ENCODE results near the gene MGRN1.

MGRN1 gene

DNA sequence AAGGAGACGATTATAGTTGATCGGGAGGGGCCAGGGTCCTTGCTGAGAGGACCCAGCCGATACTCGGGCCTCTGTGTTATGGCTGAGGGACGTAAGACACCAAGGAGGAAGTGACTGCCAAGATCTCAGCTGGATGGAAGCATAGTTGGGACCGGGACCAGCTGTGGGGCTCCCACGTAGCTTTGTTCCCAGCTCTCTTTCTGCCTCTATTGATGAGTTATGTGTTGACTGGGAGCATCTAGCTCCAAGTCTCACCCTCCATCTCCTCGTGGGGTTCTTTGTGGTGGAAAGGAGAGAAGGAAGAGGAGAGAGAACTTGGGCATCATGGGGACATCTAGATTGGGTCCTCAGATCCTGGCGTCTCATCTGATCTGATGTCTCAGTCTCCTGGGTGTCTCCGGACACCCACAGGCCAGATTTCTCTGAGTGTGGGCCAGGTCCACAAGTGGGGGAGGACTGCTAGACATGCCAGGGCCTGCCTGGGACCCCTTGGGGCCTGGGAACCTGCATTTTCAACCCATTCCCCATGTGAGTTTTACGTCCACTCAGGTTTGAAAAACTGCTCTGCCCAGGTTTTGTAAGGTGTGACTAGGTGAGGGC lies 1.0 kb downstream of the MGRN1 start:
- no peak for DNase-seq

DNA sequence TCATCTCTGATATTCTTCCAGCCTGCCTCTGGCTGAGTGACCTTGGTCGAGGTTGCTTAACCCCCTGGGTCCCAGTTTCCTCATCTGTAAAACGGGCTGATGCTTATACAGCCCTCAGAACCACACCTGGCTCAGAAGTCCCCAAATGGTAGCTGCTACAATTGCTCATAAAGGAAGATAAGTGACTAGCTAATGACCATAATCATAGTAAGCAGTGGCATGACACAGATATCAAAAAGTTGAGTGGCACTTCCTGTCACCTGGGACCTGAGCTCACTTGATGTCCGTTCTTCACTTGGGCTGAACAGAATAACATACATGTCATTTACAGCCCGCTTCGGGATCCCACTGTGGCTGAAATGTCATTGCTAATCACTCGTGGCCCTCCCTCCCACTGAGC lies 1.8 kb downstream of the MGRN1 start:
- no peak for DNase-seq

GRCh38 chr16:4628283-4628682 lies 3.7 kb downstream of the MGRN1 start:
- no peak for DNase-seq

DNA sequence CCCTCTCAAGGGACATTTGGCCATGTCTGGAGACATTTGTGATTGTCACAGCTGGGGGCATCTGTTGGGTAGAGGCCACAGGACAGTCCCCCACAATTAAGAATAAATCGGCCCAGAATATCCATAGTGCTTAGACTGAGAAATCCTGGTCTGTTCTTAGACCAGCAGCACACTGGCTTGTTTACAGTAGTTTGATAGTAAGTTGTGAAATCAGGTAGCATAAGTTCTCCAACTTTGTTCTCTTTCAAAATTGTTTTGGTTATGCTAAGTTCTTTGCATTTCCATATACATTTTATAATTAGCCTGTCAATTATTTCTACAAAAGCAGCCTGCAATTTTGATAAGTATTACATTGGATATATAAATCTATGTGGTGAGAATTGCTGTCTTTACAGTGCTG lies 6.8 kb downstream of the MGRN1 start:
- DNase-seq: no peak

DNA sequence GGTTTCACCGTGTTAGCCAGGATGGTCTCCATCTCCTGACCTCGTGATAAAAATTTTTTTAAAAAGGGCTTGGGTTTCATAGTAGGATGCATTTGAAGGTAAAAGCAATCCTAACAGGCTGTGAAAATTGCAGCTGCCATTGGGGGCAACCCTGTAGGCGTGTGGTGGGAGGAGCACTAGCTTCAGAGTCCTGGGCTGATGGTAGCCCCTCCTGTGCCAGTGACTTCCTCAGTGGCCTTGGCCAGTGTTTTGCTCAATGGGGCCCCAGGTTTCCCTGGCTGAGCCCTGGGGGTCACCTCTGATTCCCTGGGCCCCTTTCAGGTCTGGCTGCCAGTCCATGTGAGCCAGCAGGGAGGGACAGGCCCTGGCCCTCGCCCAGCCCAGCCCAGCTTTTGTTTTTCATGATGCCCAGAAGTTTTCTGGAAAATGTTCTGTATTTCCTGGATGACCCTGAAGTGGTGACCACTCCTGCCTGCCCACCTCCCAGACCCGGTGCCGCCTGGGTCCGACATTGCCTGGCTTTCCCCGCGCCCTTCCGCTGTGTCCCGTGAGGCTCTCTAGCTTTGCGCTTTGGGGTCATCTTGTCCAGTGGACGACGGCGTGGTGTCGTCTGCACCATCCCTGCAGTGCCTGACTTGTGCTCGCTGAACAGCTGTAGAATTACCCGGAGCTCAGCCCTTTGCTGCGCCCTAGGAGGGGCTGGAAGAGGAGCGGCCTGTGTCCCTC lies 9.4 kb downstream of the MGRN1 start:
- no peak for DNase-seq

GRCh38 chr16:4634768-4635167 lies 10.1 kb downstream of the MGRN1 start:
- DNase-seq: no peak

GRCh38 chr16:4636196-4636595 lies 11.6 kb downstream of the MGRN1 start:
- no peak for DNase-seq

- no peak for DNase-seq
These were observed 13.0 kb downstream of the MGRN1 start for GRCh38 chr16:4637501-4638166.

DNA sequence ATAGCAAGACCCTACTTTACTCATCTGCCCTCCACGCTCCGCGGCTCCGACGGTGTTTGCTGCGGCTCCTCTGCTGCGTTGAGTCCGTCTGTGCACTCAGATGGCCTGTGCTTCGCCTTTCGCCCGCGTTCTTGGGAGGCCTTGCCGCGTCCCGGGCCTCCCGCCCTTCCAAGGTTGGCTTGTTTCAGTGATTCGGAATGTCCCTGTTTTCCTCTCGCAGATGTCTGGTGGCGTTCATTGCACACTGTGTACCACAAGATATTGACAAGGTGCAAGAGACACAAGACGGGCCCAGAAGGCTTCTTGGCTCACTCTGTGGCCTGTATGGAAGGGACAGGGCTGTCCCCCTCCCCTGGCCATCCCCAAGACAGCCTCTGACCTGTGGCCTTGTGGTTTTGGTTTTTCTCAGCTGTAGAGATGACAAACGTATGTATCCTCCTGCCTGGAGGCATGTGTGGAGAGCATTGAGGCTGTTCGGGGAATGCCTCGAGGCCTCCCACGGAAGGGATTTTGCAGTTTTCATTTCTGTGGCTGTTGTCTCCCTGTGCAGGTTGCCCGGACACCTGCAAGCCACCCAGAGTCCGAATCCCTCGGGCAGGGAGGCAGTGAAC lies 15.4 kb downstream of the MGRN1 start:
- DNase-seq: no peak

GRCh38 chr16:4640572-4641305 lies 16.1 kb downstream of the MGRN1 start:
- no peak for DNase-seq

DNA sequence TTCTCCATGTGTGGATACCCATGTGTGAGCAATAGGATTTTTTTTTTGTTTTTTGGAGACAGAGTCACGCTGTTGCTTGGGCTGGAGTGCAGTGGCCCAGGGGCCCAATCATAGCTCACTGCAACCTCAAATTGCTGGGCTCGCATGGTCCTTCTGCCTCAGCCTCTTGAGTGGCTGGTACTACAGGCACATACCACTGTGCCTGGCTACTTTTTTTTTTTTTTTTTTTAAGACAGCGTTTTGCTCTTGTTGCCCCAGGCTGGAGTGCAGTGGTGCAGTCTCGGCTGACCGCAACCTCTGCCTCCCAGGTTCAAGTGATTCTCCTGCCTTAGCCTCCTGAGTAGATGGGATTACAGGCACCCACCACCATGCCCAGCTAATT lies 16.7 kb downstream of the MGRN1 start:
- DNase-seq: no peak

DNA sequence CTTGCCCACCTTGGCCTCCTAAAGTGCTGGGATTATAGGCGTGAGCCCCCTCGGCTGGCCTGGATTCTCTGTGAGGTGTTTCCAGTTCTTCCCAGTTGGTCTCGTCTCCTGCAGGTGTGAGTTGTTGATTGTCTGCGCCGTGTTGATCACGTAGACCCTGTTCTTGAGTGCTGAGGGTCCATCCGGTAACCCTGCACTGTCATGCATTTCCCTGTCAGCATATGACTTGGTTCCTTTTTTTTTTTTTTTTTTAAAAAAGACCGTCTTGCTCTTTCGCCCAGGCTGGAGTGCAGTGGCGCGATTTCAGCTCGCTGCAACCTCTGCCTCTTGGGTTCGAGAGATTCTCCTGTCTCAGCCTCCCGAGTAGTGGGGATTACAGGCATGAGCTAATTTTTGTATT lies 17.3 kb downstream of the MGRN1 start:
- no peak for DNase-seq

DNA sequence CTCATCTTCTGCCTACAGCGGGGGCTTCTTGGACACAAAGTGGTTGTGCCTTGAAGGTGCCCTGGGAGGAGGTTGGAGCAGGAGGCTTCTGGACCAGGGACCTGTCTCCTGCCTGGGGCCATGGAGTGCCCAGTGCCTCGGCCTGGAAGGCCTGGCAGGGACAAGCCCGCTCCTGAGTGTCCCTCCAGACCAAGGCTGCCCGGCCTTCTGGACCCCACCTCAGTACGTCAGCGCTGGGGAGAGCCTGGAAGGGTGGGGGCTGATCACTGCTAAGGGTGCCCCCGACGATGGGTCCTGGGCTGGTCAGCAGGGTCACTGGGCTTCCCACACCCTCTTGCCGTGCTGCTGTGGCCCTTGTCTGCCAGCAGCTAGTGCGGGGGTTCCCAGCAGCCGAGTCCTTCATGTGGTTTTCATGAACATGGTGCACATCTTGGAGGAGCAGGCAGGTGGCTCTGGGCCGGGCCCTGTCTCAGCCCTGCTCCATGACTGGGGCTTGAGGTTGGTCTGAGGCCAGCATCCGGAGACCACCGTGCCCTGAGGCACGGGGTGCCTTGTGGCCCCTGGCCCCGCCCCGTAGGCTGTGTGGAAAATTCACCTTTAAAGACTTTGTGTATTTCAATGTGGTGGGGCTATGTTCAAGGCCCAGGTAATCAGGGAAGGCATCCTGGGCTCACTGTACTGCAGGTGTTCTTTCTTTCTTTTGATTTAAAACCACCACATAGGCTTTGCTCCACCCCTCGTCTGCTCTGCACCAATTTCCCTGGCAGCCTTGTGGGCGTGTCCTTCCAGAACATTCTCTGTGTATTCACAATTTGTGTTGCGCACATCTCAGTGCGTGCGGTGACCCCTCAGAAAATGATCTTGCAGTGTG lies 22.4 kb downstream of the MGRN1 start:
- DNase-seq: no peak

DNA sequence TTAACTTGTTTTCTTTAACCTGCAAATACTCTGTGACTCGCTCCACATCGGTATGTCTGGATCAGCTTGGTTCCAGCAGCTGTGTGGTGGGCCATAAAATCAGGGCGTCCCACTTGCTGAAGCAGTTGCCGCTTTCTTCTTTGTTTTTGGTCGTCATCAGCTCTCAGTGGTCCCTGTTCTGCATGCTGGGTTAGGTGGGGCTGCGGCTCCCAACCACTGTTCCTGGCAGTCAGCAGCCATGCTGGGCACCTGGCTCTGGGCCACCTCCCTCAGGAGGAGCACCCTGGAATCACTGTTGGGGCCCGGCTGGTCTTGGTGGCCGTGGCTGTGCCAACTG lies 23.0 kb downstream of the MGRN1 start:
- no peak for DNase-seq

- no peak for DNase-seq
These were observed 24.3 kb downstream of the MGRN1 start for GRCh38 chr16:4648917-4649316.

GRCh38 chr16:4649744-4650442 lies 25.3 kb downstream of the MGRN1 start:
- no peak for DNase-seq

- peak; percentile 79 for DNase-seq
These were observed 25.9 kb downstream of the MGRN1 start for GRCh38 chr16:4650443-4651074.

DNA sequence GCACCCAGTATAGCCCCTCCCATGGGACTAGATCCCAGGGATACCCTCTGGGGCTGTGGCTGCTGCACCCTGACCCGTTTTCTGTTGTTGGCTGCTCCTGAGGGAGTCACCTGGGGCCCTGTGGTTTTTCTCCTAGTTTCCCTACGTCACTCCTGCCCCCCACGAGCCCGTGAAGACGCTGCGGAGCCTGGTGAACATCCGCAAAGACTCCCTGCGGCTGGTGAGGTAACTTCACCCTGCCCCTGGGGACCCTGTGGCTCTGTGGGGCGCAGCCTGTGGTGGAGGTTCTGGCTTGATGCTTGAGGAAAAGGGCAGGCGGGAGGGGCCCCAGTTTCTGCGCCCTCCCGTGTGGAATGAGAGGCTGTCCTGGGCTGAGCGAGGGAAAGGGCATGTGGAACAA lies 27.2 kb downstream of the MGRN1 start:
- no peak for DNase-seq

GRCh38 chr16:4652561-4652960 lies 27.9 kb downstream of the MGRN1 start:
- DNase-seq: no peak

GRCh38 chr16:4654011-4654963 lies 29.7 kb downstream of the MGRN1 start:
- no peak for DNase-seq
